Endodermal cell (in vitro differentiated cells): ENCODE results near the gene SLC39A10. TPM values are rescaled to one million over a fixed set of nuclear protein-coding genes. Genes with fewer than 3 reads are reported as not detected.
A peak's percentile ranks its signal among the peaks of the same experiment; 100 is the strongest.

ENCODE experiments used
- DNase-seq: peaks from one replicate; pipeline ENCODE4 v3.0.0-alpha.2; 2017
- H3K27ac ChIP-seq: 2 replicates; pipeline ENCODE4 v1.5.1; 2013; ENCODE audit warnings: mild to moderate bottlenecking, low read depth, low read length, moderate library complexity
- H3K27me3 ChIP-seq: 2 replicates; pipeline ENCODE4 v1.6.1; 2013; ENCODE audit warnings: mild to moderate bottlenecking, low read length, moderate library complexity; ENCODE audit not compliant: insufficient read depth, control insufficient read depth, poor library complexity, severe bottlenecking
- H3K36me3 ChIP-seq: 2 replicates; pipeline ENCODE4 v1.7.0; 2013; ENCODE audit warnings: mild to moderate bottlenecking, low read length, moderate library complexity; ENCODE audit not compliant: control insufficient read depth, insufficient read depth
- H3K4me1 ChIP-seq: one replicate; pipeline ENCODE4 v1.7.0; 2013; ENCODE audit warnings: low read length; ENCODE audit not compliant: control insufficient read depth, insufficient read depth
- H3K4me3 ChIP-seq: 2 replicates; pipeline ENCODE4 v1.5.1; 2013; ENCODE audit warnings: mild to moderate bottlenecking, low read length, moderate library complexity
- H3K9ac ChIP-seq: 2 replicates; pipeline ENCODE4 v1.6.1; 2013; ENCODE audit warnings: mild to moderate bottlenecking, low read length, moderate library complexity; ENCODE audit not compliant: poor library complexity, severe bottlenecking; ENCODE audit errors: extremely low read depth
- H3K9me3 ChIP-seq: 2 replicates; pipeline ENCODE4 v1.6.1; 2013; ENCODE audit warnings: mild to moderate bottlenecking, low read length, moderate library complexity; ENCODE audit not compliant: control insufficient read depth
- H3K27ac Mint-ChIP-seq: 2 replicates; pipeline ENCODE4 v1.8.0; 2020; ENCODE audit warnings: mixed read lengths
- H3K27me3 Mint-ChIP-seq: 2 replicates; pipeline ENCODE4 v1.8.0; 2021; ENCODE audit warnings: mild to moderate bottlenecking, mixed read lengths; ENCODE audit not compliant: insufficient read depth
- H3K36me3 Mint-ChIP-seq: 2 replicates; pipeline ENCODE4 v1.8.0; 2020; ENCODE audit warnings: low read depth, mixed read lengths
- H3K4me1 Mint-ChIP-seq: 2 replicates; pipeline ENCODE4 v1.8.0; 2020; ENCODE audit warnings: mixed read lengths
- H3K4me3 Mint-ChIP-seq: 2 replicates; pipeline ENCODE4 v1.8.0; 2020; ENCODE audit warnings: mild to moderate bottlenecking, moderate library complexity, mixed read lengths
- H3K9me3 Mint-ChIP-seq: 2 replicates; pipeline ENCODE4 v1.8.0; 2020; ENCODE audit warnings: mild to moderate bottlenecking, mixed read lengths
- WGBS, 2 experiments: methylation state at CpG; one replicate each; pipeline versions ENCODE4 v1.1.5 to v1.1.7; 2013; ENCODE audit warnings: missing lambda C conversion rate in 2 of 2, mixed read lengths in 1 of 2; ENCODE audit not compliant: insufficient coverage in 1 of 2, insufficient read length in 1 of 2; 5-methylcytosine and 5-hydroxymethylcytosine counted together
- total RNA-seq, 2 donors: library from RNA; stranded (reverse); fragmentation: NEBNext Ultra II Directional in 1 of 2; extraction: Animal tissue kit (Norgen Biotek cat#: 25700) in 1 of 2; gene quantifications; 2 replicates in 1 of 2; 3 replicates in 1 of 2; pipeline ENCODE4 v1.2.1, GENCODE V29; 2021
- TF ChIP-seq, protein P1 (sequence below): fragments of 200-600 bp; sonication (generic); conservative IDR thresholded peaks from 2 replicates; pipeline ENCODE4 v1.5.0; 2021; ENCODE audit warnings: antibody characterized with exemption, mild to moderate bottlenecking

SLC39A10 gene
- total RNA-seq, 2 donors from 2014 or later = 79.6 to 113 TPM

DNA sequence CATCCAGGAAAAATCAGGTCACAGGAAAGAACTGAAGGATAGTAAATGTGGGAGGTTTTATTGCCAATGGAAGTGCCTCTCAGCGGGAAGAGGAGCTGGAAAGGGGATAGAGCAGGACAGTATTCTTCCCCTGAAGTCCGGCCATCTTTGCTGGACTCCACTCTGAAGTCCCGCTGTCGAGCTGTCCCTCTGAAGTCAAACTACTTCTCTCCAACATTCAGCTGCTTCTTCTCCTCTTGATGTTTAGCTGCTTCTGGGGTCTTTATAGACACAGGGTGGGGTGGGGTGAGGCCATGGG, 23.5 kb upstream of the SLC39A10 start:
- DNase-seq = no peak
- no peak overlapping the region for H3K27ac Mint-ChIP-seq
- no peak overlapping the region for H3K4me3 Mint-ChIP-seq
- H3K36me3 Mint-ChIP-seq = no peaks in the 10 kb centered on the region
- peaks cover 3% of the 10 kb centered on the region for H3K4me1 Mint-ChIP-seq
- Histone ChIP-seq H3K9ac (no peak overlapping the region), H3K27ac (no peak overlapping the region), H3K4me3 (no peak overlapping the region), H3K36me3 (no peaks in the 10 kb centered on the region), H3K9me3 (no peaks in the 10 kb centered on the region), H3K27me3 (no peaks in the 10 kb centered on the region), H3K4me1 (peaks cover 5% of the 10 kb centered on the region)
- TF ChIP-seq, protein P1, sequence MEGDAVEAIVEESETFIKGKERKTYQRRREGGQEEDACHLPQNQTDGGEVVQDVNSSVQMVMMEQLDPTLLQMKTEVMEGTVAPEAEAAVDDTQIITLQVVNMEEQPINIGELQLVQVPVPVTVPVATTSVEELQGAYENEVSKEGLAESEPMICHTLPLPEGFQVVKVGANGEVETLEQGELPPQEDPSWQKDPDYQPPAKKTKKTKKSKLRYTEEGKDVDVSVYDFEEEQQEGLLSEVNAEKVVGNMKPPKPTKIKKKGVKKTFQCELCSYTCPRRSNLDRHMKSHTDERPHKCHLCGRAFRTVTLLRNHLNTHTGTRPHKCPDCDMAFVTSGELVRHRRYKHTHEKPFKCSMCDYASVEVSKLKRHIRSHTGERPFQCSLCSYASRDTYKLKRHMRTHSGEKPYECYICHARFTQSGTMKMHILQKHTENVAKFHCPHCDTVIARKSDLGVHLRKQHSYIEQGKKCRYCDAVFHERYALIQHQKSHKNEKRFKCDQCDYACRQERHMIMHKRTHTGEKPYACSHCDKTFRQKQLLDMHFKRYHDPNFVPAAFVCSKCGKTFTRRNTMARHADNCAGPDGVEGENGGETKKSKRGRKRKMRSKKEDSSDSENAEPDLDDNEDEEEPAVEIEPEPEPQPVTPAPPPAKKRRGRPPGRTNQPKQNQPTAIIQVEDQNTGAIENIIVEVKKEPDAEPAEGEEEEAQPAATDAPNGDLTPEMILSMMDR = no peak
- H3K9me3 Mint-ChIP-seq = no peaks in the 10 kb centered on the region
- WGBS, 2 experiments = 98 to 100% methylated on average over 1 to 4 of the region's 4 CpGs
- no peaks in the 10 kb centered on the region for H3K27me3 Mint-ChIP-seq

DNA sequence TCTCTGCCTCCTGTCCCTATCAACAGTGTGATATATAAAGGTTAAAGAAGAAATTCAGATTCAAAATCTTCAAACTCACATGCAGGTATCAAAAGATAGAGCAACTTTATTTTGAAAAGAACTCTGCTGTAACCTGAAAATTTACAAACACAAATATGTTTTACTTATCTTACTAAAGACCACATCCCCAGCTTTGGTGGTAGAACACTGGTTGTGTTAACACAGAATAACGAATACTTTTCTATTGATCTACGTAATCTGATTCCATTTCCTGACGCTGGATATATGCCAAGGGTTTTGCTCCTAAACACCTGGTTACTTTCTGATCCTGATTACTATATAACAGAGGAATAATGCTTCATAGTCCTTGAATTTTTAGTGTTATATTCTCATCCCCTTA, 23.1 kb upstream of the SLC39A10 start:
- H3K27ac ChIP-seq = no peak overlapping the region
- no peaks in the 10 kb centered on the region for H3K27me3 ChIP-seq
- H3K9me3 ChIP-seq = no peaks in the 10 kb centered on the region
- Mint-ChIP-seq H3K4me3 (no peak overlapping the region), H3K27me3 (no peaks in the 10 kb centered on the region), H3K4me1 (peaks cover 3% of the 10 kb centered on the region), H3K9me3 (no peaks in the 10 kb centered on the region), H3K36me3 (no peaks in the 10 kb centered on the region), H3K27ac (no peak overlapping the region)
- TF ChIP-seq, protein P1 = no peak
- H3K9ac ChIP-seq = no peak overlapping the region
- DNase-seq = no peak
- WGBS, 2 experiments = 97 to 100% methylated on average over 1 to 3 of the region's 3 CpGs
- H3K4me1 ChIP-seq = peaks cover 5% of the 10 kb centered on the region
- H3K36me3 ChIP-seq = no peaks in the 10 kb centered on the region
- H3K4me3 ChIP-seq = no peak overlapping the region

DNA sequence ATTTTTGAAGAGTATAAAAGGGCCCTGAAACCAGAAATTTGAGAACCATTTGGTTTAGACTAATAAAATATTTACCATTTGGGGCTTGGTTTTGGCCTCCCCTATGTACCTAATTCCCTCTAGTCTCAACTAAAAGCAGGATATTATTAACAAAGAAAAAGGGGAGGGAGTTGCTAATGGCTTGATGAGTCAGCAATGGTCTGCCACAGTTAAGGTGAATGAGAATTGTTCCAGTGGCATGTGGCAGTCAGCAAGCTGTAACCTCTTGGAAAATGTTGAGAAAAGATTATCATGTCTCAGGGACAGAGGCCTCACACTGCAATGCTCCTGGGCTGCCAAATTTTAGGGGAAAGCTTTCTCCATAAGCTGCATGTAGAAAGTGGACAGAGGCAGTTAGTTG, 20.1 kb upstream of the SLC39A10 start:
- no peaks in the 10 kb centered on the region for H3K9me3 ChIP-seq
- H3K36me3 ChIP-seq = no peaks in the 10 kb centered on the region
- no peak overlapping the region for H3K4me3 Mint-ChIP-seq
- peak; percentile 73 for DNase-seq
- H3K36me3 Mint-ChIP-seq = no peaks in the 10 kb centered on the region
- no peaks in the 10 kb centered on the region for H3K9me3 Mint-ChIP-seq
- H3K27ac ChIP-seq = no peak overlapping the region
- no peaks in the 10 kb centered on the region for H3K27me3 Mint-ChIP-seq
- H3K9ac ChIP-seq = no peak overlapping the region
- H3K27ac Mint-ChIP-seq = no peak overlapping the region
- no peak overlapping the region for H3K4me3 ChIP-seq
- TF ChIP-seq, protein P1 = no peak
- H3K27me3 ChIP-seq = no peaks in the 10 kb centered on the region
- peaks cover 5% of the 10 kb centered on the region for H3K4me1 ChIP-seq
- peaks cover 3% of the 10 kb centered on the region for H3K4me1 Mint-ChIP-seq
